Suprapubic skin (tissue), 4 donors: Measurements from ENCODE around the gene KRTAP2-2.
"Not testable (repeated sequence)": the region's sequence is repeated elsewhere in the genome, so short reads cannot be mapped to it uniquely, and the experiment has no call there.

Experiments
- POLR2A ChIP-seq, 2 donors: fragments of 450-650 bp; IDR thresholded peaks; one replicate each; pipeline ENCODE4 v1.6.1; 2017; ENCODE audit warnings: antibody characterized with exemption in 2 of 2, mild to moderate bottlenecking in 2 of 2, moderate library complexity in 2 of 2
- POLR2AphosphoS5 ChIP-seq, 3 donors: sonication (generic); formaldehyde crosslinking; IDR thresholded peaks; one replicate each; pipeline ENCODE4 v1.6.1; 2017; ENCODE audit warnings: antibody characterized with exemption in 3 of 3
- TF ChIP-seq, protein P1 (sequence below), 2 donors: fragments of 200-600 bp in 1 of 2; fragments of 450-650 bp in 1 of 2; sonication (generic) in 1 of 2; IDR thresholded peaks; one replicate each; pipeline ENCODE4 v1.5.1; 2016 to 2019; ENCODE audit warnings: antibody characterized with exemption in 2 of 2, mild to moderate bottlenecking in 1 of 2, moderate library complexity in 1 of 2

GRCh38 chr17:41084100-41084856 lies 29.2 kb upstream of the KRTAP2-2 start, which contains the start of gene KRTAP4-7:
- TF ChIP-seq, protein P1, sequence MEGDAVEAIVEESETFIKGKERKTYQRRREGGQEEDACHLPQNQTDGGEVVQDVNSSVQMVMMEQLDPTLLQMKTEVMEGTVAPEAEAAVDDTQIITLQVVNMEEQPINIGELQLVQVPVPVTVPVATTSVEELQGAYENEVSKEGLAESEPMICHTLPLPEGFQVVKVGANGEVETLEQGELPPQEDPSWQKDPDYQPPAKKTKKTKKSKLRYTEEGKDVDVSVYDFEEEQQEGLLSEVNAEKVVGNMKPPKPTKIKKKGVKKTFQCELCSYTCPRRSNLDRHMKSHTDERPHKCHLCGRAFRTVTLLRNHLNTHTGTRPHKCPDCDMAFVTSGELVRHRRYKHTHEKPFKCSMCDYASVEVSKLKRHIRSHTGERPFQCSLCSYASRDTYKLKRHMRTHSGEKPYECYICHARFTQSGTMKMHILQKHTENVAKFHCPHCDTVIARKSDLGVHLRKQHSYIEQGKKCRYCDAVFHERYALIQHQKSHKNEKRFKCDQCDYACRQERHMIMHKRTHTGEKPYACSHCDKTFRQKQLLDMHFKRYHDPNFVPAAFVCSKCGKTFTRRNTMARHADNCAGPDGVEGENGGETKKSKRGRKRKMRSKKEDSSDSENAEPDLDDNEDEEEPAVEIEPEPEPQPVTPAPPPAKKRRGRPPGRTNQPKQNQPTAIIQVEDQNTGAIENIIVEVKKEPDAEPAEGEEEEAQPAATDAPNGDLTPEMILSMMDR (IDR thresholded peaks at IDR 0.05): not testable (repeated sequence)
- not testable (repeated sequence) for TF ChIP-seq POLR2AphosphoS5, POLR2A (IDR thresholded peaks at IDR 0.05)
